ENCODE results near the gene OR7G1.
"Not testable (repeated sequence)": the region's sequence is repeated elsewhere in the genome, so short reads cannot be mapped to it uniquely, and the experiment has no call there.

Gene OR7G1

GRCh38 chr19:9076901-9077300 is 38.7 kb downstream of the OR7G1 start:
- no peak for DNase-seq

GRCh38 chr19:9075064-9075949 is 40.3 kb downstream of the OR7G1 start:
- DNase-seq: no peak

- no peak for DNase-seq
Observed at GRCh38 chr19:9073806-9074205, 41.8 kb downstream of the OR7G1 start.

GRCh38 chr19:9071720-9072119 is 43.8 kb downstream of the OR7G1 start:
- not testable (repeated sequence) for DNase-seq

- no peak for DNase-seq
Observed at GRCh38 chr19:9070066-9070465, 45.5 kb downstream of the OR7G1 start.

GRCh38 chr19:9065457-9066014 is 50.0 kb downstream of the OR7G1 start:
- DNase-seq: no peak

All from NCI-H526 treated with DMSO at 0.1 percent for 48 hours (cell line).